Neural progenitor cell (in vitro differentiated cells): ENCODE results near the gene FBXL19. TPM values are rescaled to one million over a fixed set of nuclear protein-coding genes. Genes with fewer than 3 reads are reported as not detected.

ENCODE experiments used
- DNase-seq: peaks from one replicate; pipeline ENCODE4 v3.0.0-alpha.2; 2016; ENCODE audit warnings: low spot score
- H2AFZ ChIP-seq: fragments of 200-600 bp; sonication (generic); replicated peaks from 2 replicates; pipeline ENCODE4 v1.6.1; 2016; ENCODE audit warnings: antibody characterized with exemption
- H3F3A ChIP-seq: fragments of 200-600 bp; sonication (generic); 2 replicates; pipeline ENCODE4 v1.6.1; 2016; ENCODE audit warnings: antibody characterized with exemption, low read depth
- H3K27ac ChIP-seq: fragments of 200-600 bp; sonication (generic); 2 replicates; pipeline ENCODE4 v1.5.1; 2016; ENCODE audit warnings: mild to moderate bottlenecking
- H3K27me3 ChIP-seq: fragments of 200-600 bp; sonication (generic); 2 replicates; pipeline ENCODE4 v1.6.1; 2016; ENCODE audit warnings: mild to moderate bottlenecking, moderate library complexity
- H3K36me3 ChIP-seq: fragments of 200-600 bp; sonication (generic); 2 replicates; pipeline ENCODE4 v1.5.1; 2016
- H3K4me1 ChIP-seq: fragments of 200-600 bp; sonication (generic); 2 replicates; pipeline ENCODE4 v1.6.1; 2016; ENCODE audit warnings: mixed run types
- H3K4me2 ChIP-seq: fragments of 200-600 bp; sonication (generic); 2 replicates; pipeline ENCODE4 v1.6.1; 2016
- H3K4me3 ChIP-seq: fragments of 200-600 bp; sonication (generic); 2 replicates; pipeline ENCODE4 v1.5.1; 2016
- H3K79me2 ChIP-seq: fragments of 200-600 bp; sonication (generic); 2 replicates; pipeline ENCODE4 v1.6.1; 2016; ENCODE audit warnings: low read depth
- H3K9ac ChIP-seq: fragments of 200-600 bp; sonication (generic); 2 replicates; pipeline ENCODE4 v1.6.1; 2016
- H3K9me3 ChIP-seq: fragments of 200-600 bp; sonication (generic); 2 replicates; pipeline ENCODE4 v1.5.1; 2016; ENCODE audit warnings: low read depth
- H4K20me1 ChIP-seq: fragments of 200-600 bp; sonication (generic); 2 replicates; pipeline ENCODE4 v1.6.1; 2016; ENCODE audit warnings: low read depth
- H3K27ac Mint-ChIP-seq: 3 replicates; pipeline ENCODE4 v1.8.0; 2021; ENCODE audit warnings: mixed read lengths
- H3K27me3 Mint-ChIP-seq: 2 replicates; pipeline ENCODE4 v1.8.0; 2022; ENCODE audit warnings: low read depth, mild to moderate bottlenecking, inconsistent platforms, moderate library complexity, mixed read lengths; ENCODE audit not compliant: insufficient read depth
- H3K36me3 Mint-ChIP-seq: 3 replicates; pipeline ENCODE4 v1.8.0; 2021; ENCODE audit warnings: mixed read lengths
- H3K4me1 Mint-ChIP-seq: 3 replicates; pipeline ENCODE4 v1.8.0; 2021; ENCODE audit warnings: mixed read lengths
- H3K4me3 Mint-ChIP-seq: 3 replicates; pipeline ENCODE4 v1.8.0; 2021; ENCODE audit warnings: mild to moderate bottlenecking, moderate library complexity, mixed read lengths
- H3K9me3 Mint-ChIP-seq: 3 replicates; pipeline ENCODE4 v1.8.0; 2020; ENCODE audit warnings: mixed read lengths
- CTCF ChIP-seq: fragments of 200-600 bp; sonication (generic); IDR thresholded peaks from 2 replicates; pipeline ENCODE4 v1.5.1; 2017; ENCODE audit warnings: antibody characterized with exemption, mild to moderate bottlenecking
- EZH2 ChIP-seq: fragments of 200-600 bp; sonication (generic); IDR thresholded peaks from 2 replicates; pipeline ENCODE4 v1.6.1; 2017; ENCODE audit warnings: antibody characterized with exemption, mild to moderate bottlenecking, moderate library complexity
- EZH2phosphoT487 ChIP-seq: fragments of 200-600 bp; sonication (generic); IDR thresholded peaks from 2 replicates; pipeline ENCODE4 v1.6.1; 2017; ENCODE audit warnings: antibody characterized with exemption
- total RNA-seq: library from RNA; depleted of rRNA; stranded (reverse); fragments of >200 nt; gene quantifications from 2 replicates; pipeline ENCODE4 v1.2.3, GENCODE V29; 2015; ENCODE audit warnings: low replicate concordance

Gene FBXL19
- total RNA-seq, 1 donor from 2014 or later: 9.2 TPM

- no peak for DNase-seq
Measured at GRCh38 chr16:30924913-30925631, 1.7 kb downstream of the FBXL19 start.

GRCh38 chr16:30925632-30925987, 2.2 kb downstream of the FBXL19 start:
- no peaks in the 10 kb centered on the region for H3K9me3 Mint-ChIP-seq
- H3K27me3 Mint-ChIP-seq: peaks cover 17% of the 10 kb centered on the region
- H3K27ac Mint-ChIP-seq: no peak overlapping the region
- Histone ChIP-seq H3K79me2 (peaks cover 28% of the 10 kb centered on the region), H3K9me3 (no peaks in the 10 kb centered on the region), H3K4me1 (no peaks in the 10 kb centered on the region), H2AFZ (no peak overlapping the region), H4K20me1 (peaks cover 30% of the 10 kb centered on the region), H3K36me3 (no peaks in the 10 kb centered on the region), H3K9ac (no peak overlapping the region), H3K4me2 (peak overlapping the region; percentile 95), H3K4me3 (peak overlapping the region; percentile 77), H3K27me3 (no peaks in the 10 kb centered on the region), H3F3A (peaks cover 5% of the 10 kb centered on the region), H3K27ac (no peak overlapping the region)
- peaks cover 21% of the 10 kb centered on the region for H3K4me1 Mint-ChIP-seq
- TF ChIP-seq CTCF (no peak), EZH2phosphoT487 (no peak)
- peak overlapping the region; percentile 79 for H3K4me3 Mint-ChIP-seq
- peaks cover 2% of the 10 kb centered on the region for H3K36me3 Mint-ChIP-seq
- DNase-seq: no peak

More at GRCh38 chr16:30924913-30925631, 1.7 kb downstream of the FBXL19 start:
- H3K9ac ChIP-seq: peak overlapping the region; percentile 76
- no peaks in the 10 kb centered on the region for H3K27me3 ChIP-seq
- peak overlapping the region; percentile 77 for H3K4me3 ChIP-seq
- no peaks in the 10 kb centered on the region for H3K36me3 ChIP-seq
- H3K27me3 Mint-ChIP-seq: peaks cover 17% of the 10 kb centered on the region
- H3K4me1 Mint-ChIP-seq: peaks cover 21% of the 10 kb centered on the region
- no peaks in the 10 kb centered on the region for H3K4me1 ChIP-seq
- peak overlapping the region; percentile 95 for H3K4me2 ChIP-seq
- peaks cover 28% of the 10 kb centered on the region for H3K79me2 ChIP-seq
- H3K9me3 Mint-ChIP-seq: no peaks in the 10 kb centered on the region
- no peaks in the 10 kb centered on the region for H3K9me3 ChIP-seq
- H3K27ac ChIP-seq: no peak overlapping the region
- TF ChIP-seq EZH2 (no peak), EZH2phosphoT487 (no peak), CTCF (no peak)
- peak overlapping the region; percentile 75 for H3K27ac Mint-ChIP-seq
- H3F3A ChIP-seq: peaks cover 5% of the 10 kb centered on the region
- H3K4me3 Mint-ChIP-seq: peak overlapping the region; percentile 83
- H2AFZ ChIP-seq: no peak overlapping the region
- H4K20me1 ChIP-seq: peaks cover 30% of the 10 kb centered on the region
- peaks cover 2% of the 10 kb centered on the region for H3K36me3 Mint-ChIP-seq

- H3K9ac ChIP-seq: no peak overlapping the region
- TF ChIP-seq EZH2: no peak
- peak overlapping the region; percentile 79 for H3K4me3 Mint-ChIP-seq
- H3K4me1 Mint-ChIP-seq: peaks cover 21% of the 10 kb centered on the region
- no peaks in the 10 kb centered on the region for H3K9me3 Mint-ChIP-seq
- peaks cover 30% of the 10 kb centered on the region for H4K20me1 ChIP-seq
- H3K27ac Mint-ChIP-seq: no peak overlapping the region
- no peaks in the 10 kb centered on the region for H3K36me3 ChIP-seq
- H3K9me3 ChIP-seq: no peaks in the 10 kb centered on the region
- DNase-seq: no peak
- no peak overlapping the region for H3K4me2 ChIP-seq
- H3K4me3 ChIP-seq: no peak overlapping the region
- no peaks in the 10 kb centered on the region for H3K27me3 ChIP-seq
- H3K27me3 Mint-ChIP-seq: peaks cover 13% of the 10 kb centered on the region
- H3K4me1 ChIP-seq: no peaks in the 10 kb centered on the region
- H3K27ac ChIP-seq: no peak overlapping the region
- peaks cover 2% of the 10 kb centered on the region for H3K36me3 Mint-ChIP-seq
- H3F3A ChIP-seq: peaks cover 5% of the 10 kb centered on the region
- H2AFZ ChIP-seq: no peak overlapping the region
- H3K79me2 ChIP-seq: peaks cover 28% of the 10 kb centered on the region
Measured at GRCh38 chr16:30925995-30926811, 2.8 kb downstream of the FBXL19 start.
